Heart right ventricle (tissue), 16 donors: ENCODE data around the gene GPR137B. TPM values are rescaled to one million over a fixed set of nuclear protein-coding genes. Genes with fewer than 3 reads are reported as not detected.
"Not testable (repeated sequence)": the region's sequence is repeated elsewhere in the genome, so short reads cannot be mapped to it uniquely, and the experiment has no call there.

Experiments
- ATAC-seq, 8 donors: fragments of 200-7000 bp; cut with Tn5 transposase; one replicate each; pipeline ENCODE4 v1.9.1; 2020; ENCODE audit warnings: mild to moderate bottlenecking in 8 of 8, moderate library complexity in 8 of 8, moderate number of reproducible peaks in 1 of 8
- DNase-seq, 2 donors: peaks; one replicate each; pipeline ENCODE4 v3.0.0-alpha.2; 2020
- H3K27ac ChIP-seq, 10 donors: fragments of 200-600 bp; sonication (generic) in 2 of 10; one replicate each; pipeline versions ENCODE4 v1.5.0 to v1.8.0; 2020 to 2022; ENCODE audit warnings: mild to moderate bottlenecking in 3 of 10
- H3K27me3 ChIP-seq, 7 donors: fragments of 200-600 bp; one replicate each; pipeline ENCODE4 v1.8.0; 2021 to 2022; ENCODE audit warnings: mild to moderate bottlenecking in 2 of 7
- H3K36me3 ChIP-seq, 9 donors: fragments of 200-600 bp; sonication (generic) in 1 of 9; one replicate each; pipeline versions ENCODE4 v1.5.0 to v1.8.0; 2020 to 2022; ENCODE audit warnings: mild to moderate bottlenecking in 2 of 9
- H3K4me1 ChIP-seq, 9 donors: fragments of 200-600 bp; sonication (generic) in 1 of 9; one replicate each; pipeline versions ENCODE4 v1.5.0 to v1.8.0; 2020 to 2022; ENCODE audit warnings: mild to moderate bottlenecking in 4 of 9
- H3K4me3 ChIP-seq, 10 donors: fragments of 200-600 bp; sonication (generic) in 2 of 10; one replicate each; pipeline versions ENCODE4 v1.5.0 to v1.8.0; 2020 to 2022; ENCODE audit warnings: mild to moderate bottlenecking in 7 of 10, moderate library complexity in 2 of 10
- H3K9me3 ChIP-seq, 11 donors: fragments of 200-600 bp in 10 of 11; sonication (generic) in 2 of 11; one replicate each; pipeline versions ENCODE4 v1.5.0 to v1.8.0; 2013 to 2022; ENCODE audit warnings: mild to moderate bottlenecking in 2 of 11, control low read depth in 1 of 11, moderate library complexity in 1 of 11
- WGBS, 2 donors: extraction: QIAGEN DNeasy Blood & Tissue Kit; methylation state at CpG; one replicate each; pipeline ENCODE4 v1.1.7; 2013; ENCODE audit warnings: inconsistent platforms in 1 of 2; 5-methylcytosine and 5-hydroxymethylcytosine counted together
- intact Hi-C, 10 donors: fragments of 100-400 bp; cut with DNase I; formaldehyde crosslinking; loops; one replicate each; pipeline versions ENCODE4 v1.11.1 to v1.14.2; 2022
- long read RNA-seq, 3 donors: library from polyadenylated mRNA; unstranded; transcript quantifications; one replicate each; pipeline ENCODE4 v2.0.0, GENCODE V29; 2020 to 2021
- polyA plus RNA-seq, 2 donors: library from polyadenylated mRNA; stranded (reverse); fragments of 200-250 nt; gene quantifications; one replicate each; pipeline ENCODE4 v1.2.3, GENCODE V29; 2013
- total RNA-seq, 10 donors: library from RNA; stranded (reverse); fragmentation: NEBNext Ultra II Directional in 3 of 10; extraction: Animal tissue kit (Norgen Biotek cat#: 25700) in 3 of 10; gene quantifications; one replicate each; pipeline versions ENCODE4 v1.2.1 to v1.2.4, GENCODE V29; 2021 to 2023
- TF ChIP-seq, protein P1 (sequence below), 9 donors: fragments of 200-600 bp; sonication (generic) in 2 of 9; IDR thresholded peaks; one replicate each; pipeline versions ENCODE4 v1.5.0 to v1.8.0; 2021 to 2022; ENCODE audit warnings: antibody characterized with exemption in 9 of 9, mild to moderate bottlenecking in 5 of 9, moderate library complexity in 1 of 9
- donor health status: Arrhythmogenic right ventricular cardiomyopathy.
- donor health status: ischemic (EF 13 %, LVEDD 7.1; RV severe dilation, severe dysfunction).
- donor health status: healthy with polysubstance abuse.
- donor health status: DM: no; HTN: yes; CAD: no.
- donor health status: DM: no; HTN: no; CAD: no.
- donor health status: ischemic (EF 25% LVEDD 6.9; RV normal size, moderate dysfunction).
- donor health status: ischemic (EF 25% LVEDD 5.7; RV mildly dilated, moderate dysfunction).
- donor health status: healthy.
- donor health status: DM: yes; HTN: yes; CAD: no.
- donor health status: Ischemic cardiomyopathy.
- donor health status: ischemic (EF 35%, LVEDD 5.7; RV mildly dilated, moderate dysfunction).
- donor health status: nonischemic (EF 11% LVEDD 7.7; RV severe dilation, severe dysfunction).
- donor health status: DM: yes; HTN: yes; CAD: no.
- donor health status: PGD.
- donor health status: ischemic (EF 29% LVEDD 5.4; RV normal size, mild dysfunction).
- donor health status: nonischemic (EF 23%, LVEDD 6.1; RV moderate dilation, normal function).

The GPR137B gene, protein sequence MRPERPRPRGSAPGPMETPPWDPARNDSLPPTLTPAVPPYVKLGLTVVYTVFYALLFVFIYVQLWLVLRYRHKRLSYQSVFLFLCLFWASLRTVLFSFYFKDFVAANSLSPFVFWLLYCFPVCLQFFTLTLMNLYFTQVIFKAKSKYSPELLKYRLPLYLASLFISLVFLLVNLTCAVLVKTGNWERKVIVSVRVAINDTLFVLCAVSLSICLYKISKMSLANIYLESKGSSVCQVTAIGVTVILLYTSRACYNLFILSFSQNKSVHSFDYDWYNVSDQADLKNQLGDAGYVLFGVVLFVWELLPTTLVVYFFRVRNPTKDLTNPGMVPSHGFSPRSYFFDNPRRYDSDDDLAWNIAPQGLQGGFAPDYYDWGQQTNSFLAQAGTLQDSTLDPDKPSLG
- total RNA-seq: 10 to 100 TPM; 24.5 to 51.4 (median 35.5) TPM
- polyA plus RNA-seq: 10 to 100 TPM; 10.6 to 15.0 TPM
- long read RNA-seq, donor 1, transcript GPR137B-202 (7 exons, 2,042 nt): major isoform, 27 of 42 reads
- long read RNA-seq, donor 1, partial matches to known transcripts: 0 of 42 reads
- long read RNA-seq, donor 1, other reads (novel, unspliced or antisense): 15 of 42 reads
- long read RNA-seq, donor 2, transcript GPR137B-202 (7 exons, 2,042 nt): major isoform, 66 of 97 reads
- long read RNA-seq, donor 2, partial matches to known transcripts: 5 of 97 reads
- long read RNA-seq, donor 2, other reads (novel, unspliced or antisense): 26 of 97 reads
- long read RNA-seq, donor 3, transcript GPR137B-202 (7 exons, 2,042 nt): major isoform, 28 of 42 reads
- long read RNA-seq, donor 3, partial matches to known transcripts: 2 of 42 reads
- long read RNA-seq, donor 3, other reads (novel, unspliced or antisense): 12 of 42 reads

DNA sequence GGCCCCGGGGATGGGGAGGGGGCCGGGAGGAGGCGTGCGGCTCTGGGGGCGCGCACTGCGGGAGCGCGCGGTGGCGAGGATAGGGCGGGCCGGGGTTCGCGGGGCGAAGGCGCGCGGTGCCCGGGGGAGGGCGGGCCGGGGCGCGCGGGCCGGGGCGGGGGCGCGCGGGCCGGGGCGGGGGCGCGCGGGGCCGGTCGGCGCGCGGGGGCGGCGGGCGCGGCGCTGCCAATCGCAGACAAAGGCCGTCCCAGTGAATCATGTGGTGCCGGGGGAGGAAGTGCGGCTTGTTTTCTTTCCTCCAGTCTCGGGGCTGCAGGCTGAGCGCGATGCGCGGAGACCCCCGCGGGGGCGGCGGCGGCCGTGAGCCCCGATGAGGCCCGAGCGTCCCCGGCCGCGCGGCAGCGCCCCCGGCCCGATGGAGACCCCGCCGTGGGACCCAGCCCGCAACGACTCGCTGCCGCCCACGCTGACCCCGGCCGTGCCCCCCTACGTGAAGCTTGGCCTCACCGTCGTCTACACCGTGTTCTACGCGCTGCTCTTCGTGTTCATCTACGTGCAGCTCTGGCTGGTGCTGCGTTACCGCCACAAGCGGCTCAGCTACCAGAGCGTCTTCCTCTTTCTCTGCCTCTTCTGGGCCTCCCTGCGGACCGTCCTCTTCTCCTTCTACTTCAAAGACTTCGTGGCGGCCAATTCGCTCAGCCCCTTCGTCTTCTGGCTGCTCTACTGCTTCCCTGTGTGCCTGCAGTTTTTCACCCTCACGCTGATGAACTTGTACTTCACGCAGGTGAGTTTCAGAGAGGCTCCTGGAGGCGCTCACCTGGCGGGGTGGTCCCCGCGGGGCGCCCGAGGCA lies at the start of gene GPR137B:
TSS of gene GPR137B (plus strand) at position 287 of the 851 bp plus-strand sequence. CDS start at position 371, 84 bp downstream.
- H3K27me3 ChIP-seq: peaks cover 0 to 24% (median 0%) of the 10 kb centered on the region in 7 donors
- intact Hi-C loops: loop anchor here in 2 of 10 donors (5.0 to 10.0 kb wide), 2 partner anchors 140 to 142 kb away; partner anchors contain the start of gene ERO1B (in 2 of the 2)
- peaks cover 0 to 10% (median 0%) of the 10 kb centered on the region in 9 donors for H3K36me3 ChIP-seq
- 0 to 1% methylated on average over 52 to 92 of the region's 105 CpGs for WGBS, 2 donors
- no peaks in the 10 kb centered on the region for H3K9me3 ChIP-seq
- H3K4me1 ChIP-seq: peaks cover 6 to 53% (median 33%) of the 10 kb centered on the region in 9 donors
- ATAC-seq (peak; percentile 23 to 80 (median 52)), DNase-seq (peak; percentile 45 to 58)
- peak within 1 kb of the TSS; percentile 38 to 97 (median 76) for H3K4me3 ChIP-seq
- peak within 1 kb of the TSS in 9 of 10 donors; percentile 22 to 90 (median 59) for H3K27ac ChIP-seq
- TF ChIP-seq, protein P1, sequence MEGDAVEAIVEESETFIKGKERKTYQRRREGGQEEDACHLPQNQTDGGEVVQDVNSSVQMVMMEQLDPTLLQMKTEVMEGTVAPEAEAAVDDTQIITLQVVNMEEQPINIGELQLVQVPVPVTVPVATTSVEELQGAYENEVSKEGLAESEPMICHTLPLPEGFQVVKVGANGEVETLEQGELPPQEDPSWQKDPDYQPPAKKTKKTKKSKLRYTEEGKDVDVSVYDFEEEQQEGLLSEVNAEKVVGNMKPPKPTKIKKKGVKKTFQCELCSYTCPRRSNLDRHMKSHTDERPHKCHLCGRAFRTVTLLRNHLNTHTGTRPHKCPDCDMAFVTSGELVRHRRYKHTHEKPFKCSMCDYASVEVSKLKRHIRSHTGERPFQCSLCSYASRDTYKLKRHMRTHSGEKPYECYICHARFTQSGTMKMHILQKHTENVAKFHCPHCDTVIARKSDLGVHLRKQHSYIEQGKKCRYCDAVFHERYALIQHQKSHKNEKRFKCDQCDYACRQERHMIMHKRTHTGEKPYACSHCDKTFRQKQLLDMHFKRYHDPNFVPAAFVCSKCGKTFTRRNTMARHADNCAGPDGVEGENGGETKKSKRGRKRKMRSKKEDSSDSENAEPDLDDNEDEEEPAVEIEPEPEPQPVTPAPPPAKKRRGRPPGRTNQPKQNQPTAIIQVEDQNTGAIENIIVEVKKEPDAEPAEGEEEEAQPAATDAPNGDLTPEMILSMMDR (IDR thresholded peaks at IDR 0.05): no peak

DNA sequence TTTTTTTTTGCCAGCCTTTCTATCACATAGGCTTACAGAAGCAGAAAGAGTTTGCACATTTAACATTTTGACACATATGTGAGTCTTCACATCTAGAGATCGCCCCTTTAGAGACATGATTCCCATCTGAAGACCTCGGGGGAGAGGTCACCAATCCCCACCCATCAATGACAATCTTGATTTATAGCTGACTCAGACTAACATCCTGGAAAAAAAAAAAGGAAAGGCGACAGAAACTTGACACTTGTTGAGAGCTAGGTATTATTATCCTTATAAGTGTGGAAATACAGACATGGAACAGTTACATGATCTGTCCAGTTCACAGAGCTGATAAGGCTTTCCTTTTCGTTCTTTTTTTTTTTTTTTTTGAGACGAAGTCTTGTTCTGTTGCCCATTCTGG lies 49.4 kb upstream of the GPR137B start:
- Histone ChIP-seq H3K4me1 (peaks cover 0 to 13% (median 0%) of the 10 kb centered on the region in 9 donors), H3K36me3 (no peaks in the 10 kb centered on the region), H3K27me3 (no peaks in the 10 kb centered on the region), H3K27ac (no peak overlapping the region), H3K4me3 (no peak overlapping the region), H3K9me3 (peaks cover 0 to 17% (median 0%) of the 10 kb centered on the region in 11 donors)
- 34 to 40% methylated on average over 5 of the region's 5 CpGs for WGBS, 2 donors
- TF ChIP-seq, protein P1 (IDR thresholded peaks at IDR 0.05): no peak
- ATAC-seq (no peak), DNase-seq (no peak)
- intact Hi-C loops: no loop called here

DNA sequence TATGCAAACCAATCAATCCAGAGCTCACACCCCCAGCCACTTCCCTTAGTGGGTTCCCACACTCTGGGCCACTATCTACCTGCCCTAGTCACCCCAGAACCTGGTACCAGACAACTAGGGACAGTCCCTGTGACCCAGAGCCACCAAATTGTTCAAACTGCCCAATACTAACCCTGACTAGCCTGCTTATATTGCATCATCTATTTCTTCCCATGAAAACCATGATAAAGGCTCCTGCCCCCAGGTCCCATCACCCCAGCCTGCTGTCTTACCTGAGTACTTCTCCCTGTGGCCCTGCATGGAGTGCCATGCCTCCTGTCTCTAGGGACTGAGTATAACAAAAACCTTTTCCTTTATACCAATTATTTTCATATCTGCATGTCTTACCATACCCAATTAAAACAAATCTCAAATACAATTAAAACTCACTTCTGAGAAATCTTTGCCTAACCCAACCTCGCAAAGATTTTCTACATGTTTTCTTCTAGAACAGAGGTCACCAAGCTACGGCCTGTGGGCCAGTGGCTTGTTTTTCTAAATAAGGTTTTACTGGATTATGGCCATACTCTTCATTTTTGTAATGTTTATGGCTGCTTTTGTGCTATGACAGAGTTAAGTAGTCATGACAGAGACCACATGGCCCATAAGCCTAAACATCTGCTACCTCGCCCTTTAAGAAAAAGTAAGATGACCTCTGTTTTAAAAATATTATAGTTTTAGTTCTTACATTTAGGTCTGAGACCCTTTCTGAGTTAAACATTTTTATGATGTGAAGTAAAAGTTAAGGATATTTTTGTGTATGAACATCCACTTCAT lies 46.4 kb upstream of the GPR137B start:
- no peaks in the 10 kb centered on the region for H3K36me3 ChIP-seq
- TF ChIP-seq, protein P1 (IDR thresholded peaks at IDR 0.05): no peak
- peaks cover 0 to 17% (median 0%) of the 10 kb centered on the region in 11 donors for H3K9me3 ChIP-seq
- no peak overlapping the region for H3K27ac ChIP-seq
- WGBS, 2 donors: 91 to 94% methylated on average over 3 of the region's 3 CpGs
- no peak overlapping the region for H3K4me3 ChIP-seq
- DNase-seq (no peak), ATAC-seq (no peak)
- H3K27me3 ChIP-seq: no peaks in the 10 kb centered on the region
- peaks cover 0 to 13% (median 0%) of the 10 kb centered on the region in 9 donors for H3K4me1 ChIP-seq
- intact Hi-C loops: loop anchor here in 1 of 10 donors (2.0 kb wide), 1 partner anchor 31 kb away; the partner anchor contains the start of gene NID1

DNA sequence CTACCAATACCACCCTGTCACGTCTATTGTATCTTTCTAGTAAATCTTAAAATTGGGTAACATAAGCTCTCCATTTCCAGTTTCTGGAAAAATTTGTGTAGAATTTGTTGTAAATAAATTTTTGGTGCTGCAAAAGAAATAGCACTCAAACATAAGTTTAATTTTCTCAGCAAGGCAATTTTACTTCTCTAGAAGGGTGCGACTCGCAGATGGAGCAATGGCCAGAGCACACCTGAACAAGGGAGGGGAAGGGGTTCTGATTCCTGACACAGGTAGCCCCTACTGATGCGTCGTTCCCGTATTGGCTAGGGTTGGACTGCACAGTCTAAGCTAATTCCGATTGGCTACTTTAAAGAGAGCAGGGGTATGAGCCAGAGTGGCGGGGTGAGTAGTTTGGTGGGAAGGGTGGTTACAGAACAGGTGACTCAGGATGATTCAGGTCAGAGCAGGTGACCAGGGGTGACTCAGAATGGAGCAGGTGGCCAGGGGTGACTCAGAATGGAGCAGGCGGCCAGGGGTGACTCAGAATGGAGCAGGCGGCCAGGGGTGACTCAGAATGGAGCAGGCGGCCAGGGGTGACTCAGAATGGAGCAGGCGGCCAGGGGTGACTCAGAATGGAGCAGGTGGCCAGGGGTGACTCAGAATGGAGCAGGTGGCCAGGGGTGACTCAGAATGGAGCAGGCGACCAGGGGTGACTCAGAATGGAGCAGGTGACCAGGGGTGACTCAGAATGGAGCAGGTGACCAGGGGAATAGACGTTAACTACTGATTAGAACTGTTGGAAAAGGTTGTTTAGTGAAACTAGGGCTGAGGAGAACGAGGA lies 45.5 kb upstream of the GPR137B start:
- H3K36me3 ChIP-seq, H3K27me3 ChIP-seq, H3K4me3 ChIP-seq, H3K4me1 ChIP-seq: not testable (repeated sequence)
- intact Hi-C loops: loop anchor here in 1 of 10 donors (2.0 kb wide), 1 partner anchor 32 kb away; the partner anchor contains the start of gene NID1
- DNase-seq (peak; percentile 77 to 91), ATAC-seq (peak in 2 of 8 donors; percentile 21 to 30)
- 67 to 71% methylated on average over 15 of the region's 15 CpGs for WGBS, 2 donors
- peak overlapping the region in 1 of 10 donors; percentile 80 for H3K27ac ChIP-seq
- H3K9me3 ChIP-seq: peaks cover 0 to 17% (median 0%) of the 10 kb centered on the region in 11 donors
